NCI-H2227 treated with DMSO at 0.1 percent for 48 hours (cell line): Measurements from ENCODE around the gene PRKCI.
"Not testable (repeated sequence)": the region's sequence is repeated elsewhere in the genome, so short reads cannot be mapped to it uniquely, and the experiment has no call there.

Experiments used
- DNase-seq: peaks from one replicate; lab custom pipeline; 2025; lab: John Stamatoyannopoulos, UW

The PRKCI gene

GRCh38 chr3:170343859-170344258, 121.6 kb downstream of the PRKCI start:
- not testable (repeated sequence) for DNase-seq

- no peak for DNase-seq
These were observed 122.7 kb downstream of the PRKCI start for GRCh38 chr3:170344971-170345370.

GRCh38 chr3:170346481-170347392, 124.5 kb downstream of the PRKCI start:
- no peak for DNase-seq

GRCh38 chr3:170350515-170351413, 128.5 kb downstream of the PRKCI start:
- no peak for DNase-seq

- DNase-seq: no peak
These were observed 130.7 kb downstream of the PRKCI start for GRCh38 chr3:170352936-170353335.

- DNase-seq: no peak
These were observed 131.3 kb downstream of the PRKCI start for GRCh38 chr3:170353485-170353884.

- no peak for DNase-seq
These were observed 132.5 kb downstream of the PRKCI start for GRCh38 chr3:170354760-170355159.
